ENCODE measurements around the gene PSMC3. TPM values are rescaled to one million over a fixed set of nuclear protein-coding genes. Genes with fewer than 3 reads are reported as not detected.
A peak's percentile ranks its signal among the peaks of the same experiment; 100 is the strongest.

The PSMC3 gene
- total RNA-seq, 6 experiments from 2014 or later: 161 to 238 (median 220) TPM

GRCh38 chr11:47437746-47438418 lies 11.6 kb upstream of the PSMC3 start:
- DNase-seq: no peak
- no peak overlapping the region for H3K4me3 Mint-ChIP-seq
- no peaks in the 10 kb centered on the region for H3K9me3 Mint-ChIP-seq
- H3K4me1 Mint-ChIP-seq (ENCODE audit: low read depth): peaks cover 15% of the 10 kb centered on the region
- peaks cover 2% of the 10 kb centered on the region for H3K27me3 Mint-ChIP-seq (ENCODE audit: insufficient read depth)
- H3K27ac Mint-ChIP-seq: no peak overlapping the region
- TF ChIP-seq, protein P1, sequence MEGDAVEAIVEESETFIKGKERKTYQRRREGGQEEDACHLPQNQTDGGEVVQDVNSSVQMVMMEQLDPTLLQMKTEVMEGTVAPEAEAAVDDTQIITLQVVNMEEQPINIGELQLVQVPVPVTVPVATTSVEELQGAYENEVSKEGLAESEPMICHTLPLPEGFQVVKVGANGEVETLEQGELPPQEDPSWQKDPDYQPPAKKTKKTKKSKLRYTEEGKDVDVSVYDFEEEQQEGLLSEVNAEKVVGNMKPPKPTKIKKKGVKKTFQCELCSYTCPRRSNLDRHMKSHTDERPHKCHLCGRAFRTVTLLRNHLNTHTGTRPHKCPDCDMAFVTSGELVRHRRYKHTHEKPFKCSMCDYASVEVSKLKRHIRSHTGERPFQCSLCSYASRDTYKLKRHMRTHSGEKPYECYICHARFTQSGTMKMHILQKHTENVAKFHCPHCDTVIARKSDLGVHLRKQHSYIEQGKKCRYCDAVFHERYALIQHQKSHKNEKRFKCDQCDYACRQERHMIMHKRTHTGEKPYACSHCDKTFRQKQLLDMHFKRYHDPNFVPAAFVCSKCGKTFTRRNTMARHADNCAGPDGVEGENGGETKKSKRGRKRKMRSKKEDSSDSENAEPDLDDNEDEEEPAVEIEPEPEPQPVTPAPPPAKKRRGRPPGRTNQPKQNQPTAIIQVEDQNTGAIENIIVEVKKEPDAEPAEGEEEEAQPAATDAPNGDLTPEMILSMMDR (IDR thresholded peaks at IDR 0.05): no peak
- no peaks in the 10 kb centered on the region for H3K36me3 Mint-ChIP-seq (ENCODE audit: low read depth)

DNA sequence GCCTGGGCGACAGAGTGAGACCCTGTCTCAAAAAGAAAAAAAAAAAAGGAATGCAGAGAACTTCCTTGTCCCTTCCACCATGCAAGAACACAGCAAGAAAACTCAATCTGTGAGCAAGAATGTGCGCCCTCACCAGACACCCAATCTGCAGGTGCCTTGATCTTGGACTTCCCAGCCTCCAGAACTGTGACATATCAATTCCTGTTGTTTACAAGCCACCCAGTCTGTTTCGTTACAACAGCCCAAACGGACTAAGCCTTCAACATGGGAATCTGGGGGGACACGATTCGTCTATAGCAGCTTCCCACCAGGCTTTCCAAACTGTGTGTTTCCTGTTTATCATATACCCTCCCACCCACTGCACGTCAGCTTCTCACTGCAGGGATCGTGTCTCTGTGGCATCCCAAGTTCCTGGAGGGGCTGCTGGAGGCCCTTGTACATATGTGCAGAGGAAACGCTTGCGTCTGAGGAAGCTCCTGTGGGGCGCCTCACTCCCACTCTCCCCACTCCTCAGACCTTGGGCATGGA lies 11.0 kb upstream of the PSMC3 start:
- H3K27ac Mint-ChIP-seq: no peak overlapping the region
- TF ChIP-seq, protein P1 (IDR thresholded peaks at IDR 0.05): no peak
- H3K27me3 Mint-ChIP-seq (ENCODE audit: insufficient read depth): peaks cover 2% of the 10 kb centered on the region
- no peak for DNase-seq
- no peaks in the 10 kb centered on the region for H3K9me3 Mint-ChIP-seq
- no peak overlapping the region for H3K4me3 Mint-ChIP-seq
- H3K36me3 Mint-ChIP-seq (ENCODE audit: low read depth): no peaks in the 10 kb centered on the region
- peaks cover 16% of the 10 kb centered on the region for H3K4me1 Mint-ChIP-seq (ENCODE audit: low read depth)

GRCh38 chr11:47436726-47437125 lies 10.5 kb upstream of the PSMC3 start:
- Mint-ChIP-seq H3K27ac (no peak overlapping the region), H3K4me3 (no peak overlapping the region), H3K36me3 (ENCODE audit: low read depth) (no peaks in the 10 kb centered on the region), H3K4me1 (ENCODE audit: low read depth) (peaks cover 16% of the 10 kb centered on the region), H3K27me3 (ENCODE audit: insufficient read depth) (peaks cover 2% of the 10 kb centered on the region), H3K9me3 (no peaks in the 10 kb centered on the region)
- no peak for DNase-seq
- TF ChIP-seq, protein P1 (IDR thresholded peaks at IDR 0.05): no peak

GRCh38 chr11:47435687-47436086 lies 9.4 kb upstream of the PSMC3 start:
- peaks cover 2% of the 10 kb centered on the region for H3K27me3 Mint-ChIP-seq (ENCODE audit: insufficient read depth)
- H3K4me3 Mint-ChIP-seq: no peak overlapping the region
- no peak for DNase-seq
- H3K27ac Mint-ChIP-seq: no peak overlapping the region
- H3K36me3 Mint-ChIP-seq (ENCODE audit: low read depth): no peaks in the 10 kb centered on the region
- H3K4me1 Mint-ChIP-seq (ENCODE audit: low read depth): peaks cover 16% of the 10 kb centered on the region
- H3K9me3 Mint-ChIP-seq: no peaks in the 10 kb centered on the region
- TF ChIP-seq, protein P1 (IDR thresholded peaks at IDR 0.05): no peak

DNA sequence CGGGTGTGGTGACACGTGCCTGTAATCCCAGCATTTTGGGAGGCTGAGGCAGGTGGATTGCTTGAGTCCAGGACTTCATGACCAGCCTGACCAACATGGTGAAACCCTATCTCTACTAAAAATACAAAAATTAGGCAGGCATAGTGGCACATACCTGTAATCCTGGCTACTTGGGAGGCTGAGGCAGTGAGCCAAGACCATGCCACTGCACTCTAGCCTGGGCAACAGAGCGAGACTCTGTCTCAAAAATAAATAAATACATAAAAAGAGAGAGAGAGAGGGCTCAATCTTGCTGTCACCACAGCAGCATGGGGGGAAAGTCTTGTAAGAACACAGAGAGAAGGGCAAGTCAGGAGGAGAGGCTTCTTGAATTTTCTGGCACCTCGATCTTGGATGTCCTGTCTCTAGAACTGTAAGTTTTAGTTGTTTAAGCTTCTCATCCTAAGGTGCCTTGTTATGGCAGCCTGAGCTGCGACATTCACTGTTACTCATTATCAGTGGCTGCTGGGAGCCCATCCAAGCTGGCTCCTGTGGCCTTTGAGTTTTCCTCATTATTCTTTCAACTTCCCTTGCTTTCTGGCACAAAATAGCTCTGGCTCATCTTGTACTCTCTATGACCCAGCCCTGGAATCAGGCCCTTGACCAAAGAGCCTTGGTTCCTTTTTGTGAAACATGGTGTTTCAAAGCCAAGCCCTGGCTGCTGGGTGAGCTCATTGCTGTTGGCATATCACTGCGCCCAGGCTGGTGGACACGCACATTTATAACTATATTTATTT lies 8.0 kb upstream of the PSMC3 start:
- Mint-ChIP-seq H3K27me3 (ENCODE audit: insufficient read depth) (no peaks in the 10 kb centered on the region; the same call in 1 of the 2 replicates), H3K36me3 (ENCODE audit: low read depth) (no peaks in the 10 kb centered on the region)
- TF ChIP-seq, protein P1 (IDR thresholded peaks at IDR 0.05): no peak

More for the DNA sequence above, 8.0 kb upstream of the PSMC3 start:
- Mint-ChIP-seq H3K4me1 (ENCODE audit: low read depth) (peaks cover 16% of the 10 kb centered on the region), H3K9me3 (no peaks in the 10 kb centered on the region), H3K4me3 (no peak overlapping the region), H3K27ac (peak overlapping the region; percentile 40; the same call in 1 of the 2 replicates)
- peak; percentile 31 for DNase-seq

Data from HFFc6 (cell line).